ENCODE data around the gene RNF13.

RNF13 gene

DNA sequence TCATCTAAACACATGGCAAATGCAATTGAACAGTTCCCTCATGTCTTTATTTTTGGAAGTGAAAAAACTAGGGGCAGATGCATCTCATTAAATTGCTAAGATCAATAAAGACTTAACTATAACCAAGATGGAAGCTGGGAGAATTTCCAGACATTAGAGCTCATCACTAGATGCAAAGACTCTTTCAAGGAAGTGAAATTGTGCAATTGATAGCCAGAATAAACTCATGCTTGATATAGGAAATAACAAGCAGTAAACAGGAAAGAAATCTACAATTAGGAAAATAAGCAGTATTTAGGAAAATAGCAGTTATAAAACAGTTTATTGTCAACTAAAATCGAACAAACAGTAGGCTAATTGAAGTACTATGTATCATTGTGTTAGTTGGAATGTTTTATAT, 11.8 kb upstream of the RNF13 start:
- no peak overlapping the region for H3K27ac ChIP-seq
- H3K27me3 ChIP-seq (ENCODE audit: insufficient read depth, low read depth, severe bottlenecking), result no peaks in the 10 kb centered on the region
- no peaks in the 10 kb centered on the region for H3K36me3 ChIP-seq
- H3K9me3 ChIP-seq (ENCODE audit: severe bottlenecking), result no peaks in the 10 kb centered on the region
- no peak overlapping the region for H3K4me3 ChIP-seq (ENCODE audit: low read depth, low read length)
- TF ChIP-seq, protein P1, sequence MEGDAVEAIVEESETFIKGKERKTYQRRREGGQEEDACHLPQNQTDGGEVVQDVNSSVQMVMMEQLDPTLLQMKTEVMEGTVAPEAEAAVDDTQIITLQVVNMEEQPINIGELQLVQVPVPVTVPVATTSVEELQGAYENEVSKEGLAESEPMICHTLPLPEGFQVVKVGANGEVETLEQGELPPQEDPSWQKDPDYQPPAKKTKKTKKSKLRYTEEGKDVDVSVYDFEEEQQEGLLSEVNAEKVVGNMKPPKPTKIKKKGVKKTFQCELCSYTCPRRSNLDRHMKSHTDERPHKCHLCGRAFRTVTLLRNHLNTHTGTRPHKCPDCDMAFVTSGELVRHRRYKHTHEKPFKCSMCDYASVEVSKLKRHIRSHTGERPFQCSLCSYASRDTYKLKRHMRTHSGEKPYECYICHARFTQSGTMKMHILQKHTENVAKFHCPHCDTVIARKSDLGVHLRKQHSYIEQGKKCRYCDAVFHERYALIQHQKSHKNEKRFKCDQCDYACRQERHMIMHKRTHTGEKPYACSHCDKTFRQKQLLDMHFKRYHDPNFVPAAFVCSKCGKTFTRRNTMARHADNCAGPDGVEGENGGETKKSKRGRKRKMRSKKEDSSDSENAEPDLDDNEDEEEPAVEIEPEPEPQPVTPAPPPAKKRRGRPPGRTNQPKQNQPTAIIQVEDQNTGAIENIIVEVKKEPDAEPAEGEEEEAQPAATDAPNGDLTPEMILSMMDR (IDR thresholded peaks at IDR 0.05; ENCODE audit: low read depth, low read length), result no peak
- DNase-seq, result no peak

DNA sequence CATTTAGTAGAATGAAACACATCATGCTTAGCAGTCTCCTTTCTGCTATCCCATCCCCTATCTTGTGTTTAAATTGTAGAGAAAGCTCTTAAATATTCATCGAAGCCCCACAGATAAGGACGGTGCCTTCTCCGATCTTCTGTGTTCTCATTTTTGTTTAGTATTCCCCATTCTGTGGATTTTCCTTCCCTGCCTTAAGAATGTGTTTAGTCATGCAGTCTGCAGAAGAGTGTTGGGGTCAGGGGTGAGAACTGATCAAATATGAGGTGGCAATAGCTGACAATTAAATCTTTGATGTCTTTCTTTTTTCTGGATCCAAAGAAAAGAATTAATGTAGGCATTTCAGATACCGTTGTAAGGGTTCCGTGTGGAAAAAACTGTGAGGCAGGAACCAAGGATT, 11.4 kb upstream of the RNF13 start:
- TF ChIP-seq, protein P1 (IDR thresholded peaks at IDR 0.05; ENCODE audit: low read depth, low read length), result no peak
- Histone ChIP-seq H3K9me3 (ENCODE audit: severe bottlenecking) (no peaks in the 10 kb centered on the region), H3K36me3 (no peaks in the 10 kb centered on the region), H3K27me3 (ENCODE audit: insufficient read depth, low read depth, severe bottlenecking) (no peaks in the 10 kb centered on the region), H3K27ac (no peak overlapping the region), H3K4me3 (ENCODE audit: low read depth, low read length) (no peak overlapping the region)
- DNase-seq, result no peak

DNA sequence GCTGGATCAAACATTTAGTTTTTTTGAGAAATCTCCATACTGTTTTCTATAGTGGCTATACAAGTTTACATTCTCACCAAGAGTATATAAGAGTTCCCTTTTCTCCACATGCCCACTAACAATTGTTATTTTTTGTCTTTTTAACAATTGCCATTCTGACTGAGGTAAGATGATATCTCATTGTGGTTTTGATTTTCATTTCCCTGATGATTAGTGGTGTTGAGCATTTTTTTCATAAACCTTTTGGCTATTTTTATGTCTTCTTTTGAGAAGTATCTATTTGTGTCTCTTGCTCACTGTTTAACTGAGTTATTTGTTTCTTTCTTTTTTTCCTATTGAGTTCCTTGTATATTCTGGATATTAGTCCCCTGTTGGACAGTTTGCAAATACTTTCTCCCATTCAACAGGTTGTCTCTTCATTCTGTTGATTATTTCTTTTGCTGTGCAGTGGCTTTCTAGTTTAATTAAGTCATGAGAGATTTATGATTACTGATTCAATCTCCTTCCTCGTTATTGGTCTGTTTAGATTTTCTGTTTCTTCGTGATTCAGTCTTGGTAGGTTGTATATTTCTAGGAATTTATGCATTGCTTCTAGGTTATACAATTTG, 6.7 kb upstream of the RNF13 start:
- Histone ChIP-seq H3K4me3 (ENCODE audit: low read depth, low read length) (no peak overlapping the region), H3K27me3 (ENCODE audit: insufficient read depth, low read depth, severe bottlenecking) (no peaks in the 10 kb centered on the region), H3K27ac (no peak overlapping the region), H3K9me3 (ENCODE audit: severe bottlenecking) (no peaks in the 10 kb centered on the region), H3K36me3 (no peaks in the 10 kb centered on the region)
- TF ChIP-seq, protein P1 (IDR thresholded peaks at IDR 0.05; ENCODE audit: low read depth, low read length), result no peak
- no peak for DNase-seq

DNA sequence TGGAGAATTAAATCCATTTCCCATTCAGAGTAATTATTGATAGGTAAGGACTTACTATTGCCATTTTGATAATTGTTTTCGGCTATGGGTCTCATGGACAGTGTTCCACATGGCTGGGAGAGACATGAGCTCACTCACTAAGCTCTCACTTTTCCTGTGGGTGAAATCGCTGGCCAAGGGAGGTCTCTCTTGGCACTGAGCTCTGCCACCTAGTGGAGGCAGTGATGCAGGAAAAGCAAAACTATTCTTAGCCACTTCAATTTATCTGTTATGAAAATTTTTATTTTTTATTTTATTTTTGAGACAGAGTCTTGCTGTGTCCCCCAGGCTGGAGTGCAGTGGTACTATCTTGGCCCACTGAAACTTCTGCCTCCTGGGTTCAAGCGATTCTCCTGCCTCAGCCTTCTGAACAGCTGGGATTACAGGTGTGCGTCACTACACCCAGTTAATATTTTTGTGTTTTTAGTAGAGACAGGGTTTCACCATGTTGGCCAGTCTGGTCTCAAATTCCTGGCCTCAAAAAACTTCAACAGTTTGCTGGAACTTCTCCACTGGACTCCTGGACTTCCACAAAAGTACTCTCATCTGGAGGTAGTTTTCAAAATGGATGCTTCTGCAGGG, 4.7 kb upstream of the RNF13 start:
- H3K9me3 ChIP-seq (ENCODE audit: severe bottlenecking), result no peaks in the 10 kb centered on the region
- H3K27me3 ChIP-seq (ENCODE audit: insufficient read depth, low read depth, severe bottlenecking), result no peaks in the 10 kb centered on the region
- peak; percentile 72 for DNase-seq
- H3K4me3 ChIP-seq (ENCODE audit: low read depth, low read length), result no peak overlapping the region
- no peaks in the 10 kb centered on the region for H3K36me3 ChIP-seq
- H3K27ac ChIP-seq, result no peak overlapping the region
- TF ChIP-seq, protein P1 (IDR thresholded peaks at IDR 0.05; ENCODE audit: low read depth, low read length), result peak; percentile 73

DNA sequence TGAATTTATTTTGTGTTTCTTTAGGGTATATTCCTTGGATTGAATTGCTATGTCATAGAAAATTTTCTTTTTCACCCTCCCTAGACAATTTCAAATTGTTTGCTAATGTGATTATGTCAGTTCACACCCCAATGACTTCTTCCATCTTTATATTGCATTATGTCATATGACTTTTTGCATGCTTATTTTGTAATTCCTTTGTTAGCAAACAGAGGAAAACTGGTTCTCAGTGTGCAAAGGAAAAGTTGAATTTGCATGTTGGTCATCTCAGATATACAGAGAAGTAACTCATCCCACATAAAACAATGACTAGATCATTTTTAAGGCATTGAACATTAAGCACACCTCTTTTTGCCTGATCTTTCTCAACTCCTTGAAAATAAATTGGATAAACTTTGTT, 3.3 kb upstream of the RNF13 start:
- no peaks in the 10 kb centered on the region for H3K9me3 ChIP-seq (ENCODE audit: severe bottlenecking)
- TF ChIP-seq, protein P1 (IDR thresholded peaks at IDR 0.05; ENCODE audit: low read depth, low read length), result no peak
- no peaks in the 10 kb centered on the region for H3K36me3 ChIP-seq
- H3K4me3 ChIP-seq (ENCODE audit: low read depth, low read length), result no peak overlapping the region
- H3K27ac ChIP-seq, result no peak overlapping the region
- no peaks in the 10 kb centered on the region for H3K27me3 ChIP-seq (ENCODE audit: insufficient read depth, low read depth, severe bottlenecking)
- no peak for DNase-seq

DNA sequence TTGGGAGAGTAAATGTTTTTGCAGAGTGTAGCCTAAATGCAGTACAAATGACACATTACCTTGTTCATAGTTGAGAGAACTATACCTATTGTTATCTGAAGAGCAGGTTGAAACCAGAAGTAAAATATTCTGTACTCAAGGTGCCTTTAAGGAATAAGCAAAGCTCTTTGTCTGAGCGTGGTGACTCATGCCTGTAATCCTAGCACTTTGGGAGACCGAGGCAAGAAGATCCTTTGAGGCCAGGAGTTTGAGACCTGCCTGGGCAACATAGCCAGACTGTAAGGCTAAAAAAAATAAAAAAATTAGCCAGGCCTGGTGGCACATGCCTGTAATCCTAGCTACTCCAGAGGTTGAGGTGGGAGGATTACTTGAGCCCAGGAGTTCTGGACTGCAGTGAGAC, 2.2 kb upstream of the RNF13 start:
- H3K27ac ChIP-seq, result no peak overlapping the region
- H3K36me3 ChIP-seq, result no peaks in the 10 kb centered on the region
- TF ChIP-seq, protein P1 (IDR thresholded peaks at IDR 0.05; ENCODE audit: low read depth, low read length), result no peak
- H3K27me3 ChIP-seq (ENCODE audit: insufficient read depth, low read depth, severe bottlenecking), result no peaks in the 10 kb centered on the region
- no peak for DNase-seq
- H3K9me3 ChIP-seq (ENCODE audit: severe bottlenecking), result no peaks in the 10 kb centered on the region
- H3K4me3 ChIP-seq (ENCODE audit: low read depth, low read length), result no peak overlapping the region
